Subcutaneous abdominal adipose tissue (tissue), 5 donors: ENCODE data around the gene LTBP2.

Experiments used
- H3K27ac ChIP-seq: one replicate; pipeline ENCODE4 v1.7.0; 2013; ENCODE audit warnings: low read depth, mild to moderate bottlenecking, inconsistent platforms, low read length, moderate library complexity
- H3K27me3 ChIP-seq, 5 donors: one replicate each; pipeline ENCODE4 v1.7.0; 2013; ENCODE audit warnings: low read length in 5 of 5, inconsistent platforms in 1 of 5; ENCODE audit not compliant: control insufficient read depth in 5 of 5, insufficient read depth in 4 of 5
- H3K36me3 ChIP-seq, 5 donors: one replicate each; pipeline ENCODE4 v1.7.0; 2013; ENCODE audit warnings: low read length in 5 of 5; ENCODE audit not compliant: control insufficient read depth in 5 of 5, insufficient read depth in 5 of 5
- H3K4me1 ChIP-seq, 5 donors: one replicate each; pipeline ENCODE4 v1.7.0; 2013; ENCODE audit warnings: low read length in 5 of 5, mild to moderate bottlenecking in 3 of 5, moderate library complexity in 1 of 5; ENCODE audit not compliant: control insufficient read depth in 5 of 5, insufficient read depth in 5 of 5
- H3K4me3 ChIP-seq, 5 donors: one replicate each; pipeline ENCODE4 v1.7.0; 2013; ENCODE audit warnings: low read length in 5 of 5, low read depth in 1 of 5
- H3K9ac ChIP-seq, 5 donors: one replicate each; pipeline ENCODE4 v1.7.0; 2013; ENCODE audit warnings: low read length in 5 of 5, mild to moderate bottlenecking in 4 of 5, moderate library complexity in 3 of 5
- H3K9me3 ChIP-seq, 5 donors: one replicate each; pipeline ENCODE4 v1.7.0; 2013; ENCODE audit warnings: low read length in 5 of 5; ENCODE audit not compliant: control insufficient read depth in 5 of 5
- donor health status: healthy.
- donor health status: healthy.
- donor health status: healthy.
- donor health status: healthy.
- donor health status: healthy.

LTBP2 gene

DNA sequence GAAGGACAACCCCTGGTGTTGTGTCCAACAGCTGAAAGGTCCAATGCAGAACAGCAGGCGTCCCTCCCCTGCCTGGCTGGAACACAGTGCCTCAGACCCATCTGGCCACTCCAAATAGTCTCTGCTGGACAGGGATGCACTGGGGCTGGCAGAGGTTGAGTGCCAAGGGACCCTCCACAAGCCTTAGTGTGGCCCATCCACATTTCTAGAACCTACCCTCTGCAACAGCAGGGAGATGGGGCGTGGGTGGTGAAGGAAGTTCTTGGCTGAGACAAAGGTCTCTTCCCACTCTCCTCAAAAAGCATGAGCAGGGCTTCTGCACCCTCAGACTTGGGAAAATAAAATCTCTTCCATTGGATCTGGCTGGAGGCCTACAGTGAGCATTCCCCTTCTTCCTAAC lies 36.5 kb downstream of the LTBP2 start:
- peaks cover 6 to 67% (median 42%) of the 10 kb centered on the region in 5 donors for H3K4me1 ChIP-seq
- H3K9ac ChIP-seq, result no peak overlapping the region
- no peaks in the 10 kb centered on the region for H3K9me3 ChIP-seq
- no peak overlapping the region for H3K4me3 ChIP-seq
- no peak overlapping the region for H3K27ac ChIP-seq
- H3K36me3 ChIP-seq, result no peaks in the 10 kb centered on the region
- H3K27me3 ChIP-seq, result no peaks in the 10 kb centered on the region

DNA sequence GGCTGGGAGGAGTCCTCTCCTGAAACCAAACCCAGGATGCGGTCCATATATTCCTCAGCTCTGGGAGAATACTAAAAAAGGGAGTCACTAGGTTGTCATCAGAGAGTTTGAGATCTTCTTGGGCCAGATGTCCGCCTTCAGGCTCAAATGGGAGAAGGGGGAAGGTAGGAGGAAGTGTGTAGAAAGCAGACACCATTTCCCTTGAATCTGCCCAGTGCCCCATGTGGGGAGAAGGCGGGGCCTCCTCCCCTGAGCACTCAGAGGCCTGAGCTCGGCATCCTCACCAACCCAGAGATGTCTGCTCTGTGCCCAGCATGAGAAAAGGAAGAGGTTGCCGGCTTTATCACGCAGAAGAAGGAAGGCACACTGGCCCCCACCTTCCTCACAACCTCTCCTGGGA lies 37.3 kb downstream of the LTBP2 start:
- no peak overlapping the region for H3K4me3 ChIP-seq
- peaks cover 12 to 75% (median 50%) of the 10 kb centered on the region in 5 donors for H3K4me1 ChIP-seq
- no peak overlapping the region for H3K9ac ChIP-seq
- H3K27ac ChIP-seq, result no peak overlapping the region
- H3K27me3 ChIP-seq, result no peaks in the 10 kb centered on the region
- H3K9me3 ChIP-seq, result no peaks in the 10 kb centered on the region
- H3K36me3 ChIP-seq, result no peaks in the 10 kb centered on the region

DNA sequence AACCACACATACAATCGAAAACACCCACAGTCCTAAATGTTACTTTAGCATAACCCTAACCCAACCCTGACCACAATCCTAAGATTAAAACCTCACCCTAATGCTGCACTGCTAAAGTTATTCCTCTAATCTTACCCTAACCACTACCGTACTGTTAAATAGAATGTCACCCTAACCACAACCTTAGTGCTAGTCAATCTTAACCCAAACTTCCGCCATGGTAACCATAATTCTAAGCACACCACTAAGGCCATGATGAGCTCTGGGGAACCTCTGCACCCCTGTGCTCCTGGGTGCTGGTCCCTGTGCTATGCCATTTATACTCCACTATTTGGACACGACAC lies 38.0 kb downstream of the LTBP2 start:
- no peak overlapping the region for H3K27ac ChIP-seq

GRCh38 chr14:74573421-74574089 lies 38.5 kb downstream of the LTBP2 start:
- Histone ChIP-seq H3K4me1 (peaks cover 14 to 77% (median 56%) of the 10 kb centered on the region in 5 donors), H3K27ac (no peak overlapping the region), H3K27me3 (no peaks in the 10 kb centered on the region), H3K36me3 (no peaks in the 10 kb centered on the region), H3K9me3 (no peaks in the 10 kb centered on the region), H3K4me3 (no peak overlapping the region), H3K9ac (no peak overlapping the region)

More for the DNA sequence above, 38.0 kb downstream of the LTBP2 start:
- peaks cover 12 to 74% (median 53%) of the 10 kb centered on the region in 5 donors for H3K4me1 ChIP-seq
- H3K9ac ChIP-seq, result no peak overlapping the region
- H3K27me3 ChIP-seq, result no peaks in the 10 kb centered on the region
- H3K36me3 ChIP-seq, result no peaks in the 10 kb centered on the region
- no peaks in the 10 kb centered on the region for H3K9me3 ChIP-seq
- H3K4me3 ChIP-seq, result no peak overlapping the region

GRCh38 chr14:74572726-74573301 lies 39.2 kb downstream of the LTBP2 start:
- Histone ChIP-seq H3K4me3 (no peak overlapping the region), H3K9me3 (no peaks in the 10 kb centered on the region), H3K27ac (peak overlapping the region; percentile 79), H3K27me3 (no peaks in the 10 kb centered on the region), H3K4me1 (peaks cover 14 to 85% (median 57%) of the 10 kb centered on the region in 5 donors), H3K9ac (peak overlapping the region in 3 of 5 donors; percentile 35 to 53 (median 47)), H3K36me3 (peaks cover 0 to 1% (median 0%) of the 10 kb centered on the region in 5 donors)

GRCh38 chr14:74571901-74572725 lies 39.9 kb downstream of the LTBP2 start:
- peaks cover 14 to 90% (median 56%) of the 10 kb centered on the region in 5 donors for H3K4me1 ChIP-seq
- H3K9me3 ChIP-seq, result no peaks in the 10 kb centered on the region
- H3K27ac ChIP-seq, result peak overlapping the region; percentile 79
- H3K36me3 ChIP-seq, result peaks cover 0 to 4% (median 0%) of the 10 kb centered on the region in 5 donors
- peak overlapping the region in 4 of 5 donors; percentile 12 to 34 (median 32) for H3K4me3 ChIP-seq
- no peaks in the 10 kb centered on the region for H3K27me3 ChIP-seq
- peak overlapping the region; percentile 11 to 53 (median 47) for H3K9ac ChIP-seq

GRCh38 chr14:74571441-74571841 lies 40.6 kb downstream of the LTBP2 start:
- Histone ChIP-seq H3K9ac (peak overlapping the region in 1 of 5 donors; percentile 5), H3K4me1 (peaks cover 15 to 90% (median 59%) of the 10 kb centered on the region in 5 donors), H3K27me3 (no peaks in the 10 kb centered on the region), H3K27ac (peak overlapping the region; percentile 79), H3K36me3 (peaks cover 0 to 4% (median 0%) of the 10 kb centered on the region in 5 donors), H3K4me3 (peak overlapping the region in 1 of 5 donors; percentile 34), H3K9me3 (no peaks in the 10 kb centered on the region)

GRCh38 chr14:74570696-74571095 lies 41.3 kb downstream of the LTBP2 start:
- H3K4me3 ChIP-seq, result no peak overlapping the region
- no peaks in the 10 kb centered on the region for H3K27me3 ChIP-seq
- no peak overlapping the region for H3K9ac ChIP-seq
- no peaks in the 10 kb centered on the region for H3K9me3 ChIP-seq
- peaks cover 0 to 4% (median 0%) of the 10 kb centered on the region in 5 donors for H3K36me3 ChIP-seq
- peak overlapping the region; percentile 79 for H3K27ac ChIP-seq
- peaks cover 17 to 90% (median 64%) of the 10 kb centered on the region in 5 donors for H3K4me1 ChIP-seq

DNA sequence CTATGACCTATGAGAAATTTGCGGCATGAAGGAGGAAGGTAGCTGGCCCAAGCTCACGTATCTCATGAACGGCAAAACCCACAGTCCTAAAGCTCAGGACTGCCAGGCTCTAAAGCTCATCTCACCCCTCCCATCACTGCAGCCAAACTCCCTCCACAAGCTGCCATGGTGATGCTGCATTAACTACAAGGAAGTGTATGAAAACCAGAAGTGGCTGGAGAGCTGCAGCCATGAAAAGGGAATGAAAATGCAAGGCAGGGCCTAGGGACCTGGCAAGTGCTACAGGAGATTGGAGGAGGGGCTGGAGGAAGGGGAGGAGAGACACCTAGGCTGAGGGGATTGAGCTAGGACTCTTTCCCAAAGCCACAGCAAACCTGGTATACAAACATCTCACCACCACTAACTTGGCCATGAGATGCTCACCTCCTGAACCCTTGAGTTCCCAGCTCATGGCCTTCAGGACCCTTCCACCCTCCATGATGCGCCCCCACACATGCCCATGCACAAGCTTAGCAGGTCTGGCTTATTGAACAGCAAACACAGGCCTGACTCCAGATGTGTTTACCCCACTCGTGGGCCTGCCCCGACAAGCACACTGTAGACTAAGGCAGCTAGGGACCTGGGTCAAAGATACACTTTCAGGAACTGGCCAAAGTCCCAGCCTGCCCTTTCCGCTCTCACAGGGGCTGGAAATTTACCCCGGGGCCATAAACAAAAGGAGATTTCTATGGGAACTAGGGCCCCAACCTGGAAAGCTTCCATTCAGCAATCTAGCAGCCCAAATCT lies 42.0 kb downstream of the LTBP2 start:
- H3K27ac ChIP-seq, result peak overlapping the region; percentile 24
- H3K9me3 ChIP-seq, result no peaks in the 10 kb centered on the region
- no peak overlapping the region for H3K4me3 ChIP-seq
- no peaks in the 10 kb centered on the region for H3K27me3 ChIP-seq
- no peak overlapping the region for H3K9ac ChIP-seq
- H3K36me3 ChIP-seq, result peaks cover 0 to 4% (median 0%) of the 10 kb centered on the region in 5 donors
- H3K4me1 ChIP-seq, result peaks cover 17 to 85% (median 66%) of the 10 kb centered on the region in 5 donors
